Calu3 (cell line): Measurements from ENCODE around the gene SLCO4A1. TPM values are rescaled to one million over a fixed set of nuclear protein-coding genes. Genes with fewer than 3 reads are reported as not detected.

ENCODE experiments used
- BruUV-seq: library from RNA; stranded (reverse); fragments of 400-500 nt; replicated peaks from 2 replicates; lab custom pipeline; 2021; lab: Mats Ljungman, UMichigan
- CTCF ChIA-PET: fragments of 300-600 bp; sonication (Branson Sonifier 250); formaldehyde crosslinking; loops from one replicate; lab custom pipeline; 2022; ENCODE audit warnings: antibody characterized with exemption; lab: Charles Lee
- DNase-seq: peaks from one replicate; pipeline ENCODE4 v3.0.0; 2022
- H3K27ac Mint-ChIP-seq: one replicate; pipeline ENCODE4 v1.8.0; 2022; ENCODE audit warnings: mixed read lengths; ENCODE audit not compliant: unreplicated experiment
- H3K27me3 Mint-ChIP-seq: one replicate; pipeline ENCODE4 v1.8.0; 2022; ENCODE audit warnings: mixed read lengths; ENCODE audit not compliant: unreplicated experiment
- H3K36me3 Mint-ChIP-seq: one replicate; pipeline ENCODE4 v1.8.0; 2022; ENCODE audit warnings: mild to moderate bottlenecking, moderate library complexity, mixed read lengths; ENCODE audit not compliant: insufficient read depth, unreplicated experiment
- H3K4me1 Mint-ChIP-seq: one replicate; pipeline ENCODE4 v1.8.0; 2022; ENCODE audit warnings: mild to moderate bottlenecking, low read depth, mixed read lengths; ENCODE audit not compliant: unreplicated experiment
- H3K4me3 Mint-ChIP-seq: one replicate; pipeline ENCODE4 v1.8.0; 2022; ENCODE audit warnings: mild to moderate bottlenecking, low read depth, moderate library complexity, mixed read lengths; ENCODE audit not compliant: unreplicated experiment
- H3K9me3 Mint-ChIP-seq: one replicate; pipeline ENCODE4 v1.8.0; 2022; ENCODE audit warnings: low read depth, mixed read lengths; ENCODE audit not compliant: unreplicated experiment
- CTCF ChIP-seq: fragments of 200-600 bp; IDR thresholded peaks from one replicate; pipeline ENCODE4 v1.8.0; 2022; ENCODE audit warnings: antibody characterized with exemption; ENCODE audit not compliant: unreplicated experiment
- intact Hi-C: fragments of 100-400 bp; cut with micrococcal nuclease; formaldehyde crosslinking; loops from one replicate; pipeline ENCODE4 v1.10.0; 2022; ENCODE audit not compliant: unreplicated experiment
- total RNA-seq: library from RNA; stranded (reverse); gene quantifications from 2 replicates; pipeline ENCODE4 v1.2.3, GENCODE V29; 2022

The SLCO4A1 gene
- total RNA-seq, 1 experiment from 2014 or later, result 63.9 TPM

DNA sequence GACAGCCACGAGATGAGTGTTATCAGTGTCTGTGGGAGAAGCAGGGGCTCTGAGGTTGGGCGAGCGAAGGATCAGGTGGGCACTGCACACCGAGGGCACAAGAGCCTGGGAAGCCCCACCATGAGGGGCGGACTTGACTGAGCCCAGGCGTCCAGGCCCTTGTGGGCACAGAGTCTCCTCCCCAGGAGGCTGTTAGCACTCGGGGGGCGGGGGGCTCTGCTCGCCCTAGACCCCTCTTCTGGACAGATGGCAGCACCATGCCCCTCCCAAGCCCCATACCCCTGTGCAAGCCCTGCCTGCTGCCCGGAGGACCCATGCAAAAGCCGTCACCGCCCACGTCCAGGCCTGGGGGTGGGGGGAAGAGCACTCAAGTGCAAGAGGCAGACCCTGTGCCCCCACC, 21.7 kb upstream of the SLCO4A1 start:
- BruUV-seq, result no TSS peak
- CTCF ChIA-PET, result no interaction called here
- Mint-ChIP-seq H3K9me3 (no peaks in the 10 kb centered on the region), H3K27ac (no peak overlapping the region), H3K27me3 (peaks cover 7% of the 10 kb centered on the region), H3K4me3 (no peak overlapping the region), H3K4me1 (peaks cover 58% of the 10 kb centered on the region), H3K36me3 (peaks cover 27% of the 10 kb centered on the region)
- no peak for TF ChIP-seq CTCF
- intact Hi-C loops, result loop anchor here (5.0 kb wide), 1 partner anchor 47 kb away; no protein-coding TSS in a partner anchor
- no peak for DNase-seq

DNA sequence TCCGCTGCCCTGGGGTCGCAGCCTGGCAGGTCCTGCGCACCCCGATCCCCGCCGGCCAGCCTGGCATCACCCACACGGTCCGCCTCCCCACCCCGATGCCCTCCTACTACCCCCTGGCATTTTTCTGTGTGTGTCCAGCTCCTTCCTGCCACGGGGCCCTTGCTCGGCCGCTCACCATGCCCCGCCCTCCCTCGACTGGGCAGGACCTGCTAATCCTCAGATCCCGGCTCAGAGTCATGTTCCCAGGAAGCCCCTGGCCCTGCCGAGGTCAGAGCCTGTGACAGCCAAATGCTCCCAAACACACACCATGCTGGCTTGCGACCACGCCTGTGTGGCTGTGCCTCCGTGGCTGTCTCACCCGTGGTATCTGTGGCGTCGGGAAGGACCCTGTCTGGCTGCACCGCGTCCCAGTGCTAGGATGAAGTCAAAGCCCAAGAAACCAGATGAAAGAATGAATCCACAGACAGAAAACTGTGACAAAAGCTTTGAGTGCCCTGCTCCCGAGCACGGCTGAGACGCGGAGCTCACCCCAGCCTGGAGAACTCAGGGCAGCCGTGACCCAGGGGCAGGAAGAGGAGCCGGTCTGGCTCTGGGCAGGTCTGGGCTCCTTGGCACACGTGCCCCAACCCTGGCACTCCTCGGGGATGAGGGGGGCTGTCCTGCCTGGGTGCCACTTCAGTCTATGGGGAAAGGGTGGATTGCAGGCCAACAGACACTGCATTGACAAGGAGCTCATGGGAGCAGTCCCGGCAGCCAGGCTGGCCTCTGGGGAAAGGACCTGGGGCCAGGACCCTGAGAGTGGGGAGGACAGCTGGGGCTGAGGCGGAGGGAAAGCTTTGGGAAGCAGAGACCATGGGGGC, 20.8 kb upstream of the SLCO4A1 start:
- BruUV-seq, result no TSS peak
- CTCF ChIA-PET, result no interaction called here
- no peaks in the 10 kb centered on the region for H3K27me3 Mint-ChIP-seq
- TF ChIP-seq CTCF, result no peak
- peak overlapping the region; percentile 86 for H3K27ac Mint-ChIP-seq
- H3K4me3 Mint-ChIP-seq, result peak overlapping the region; percentile 39
- intact Hi-C loops, result loop anchor here (5.0 kb wide), 1 partner anchor 46 kb away; no protein-coding TSS in a partner anchor
- H3K9me3 Mint-ChIP-seq, result no peaks in the 10 kb centered on the region
- peaks cover 27% of the 10 kb centered on the region for H3K36me3 Mint-ChIP-seq
- peaks cover 58% of the 10 kb centered on the region for H3K4me1 Mint-ChIP-seq
- DNase-seq, result no peak

DNA sequence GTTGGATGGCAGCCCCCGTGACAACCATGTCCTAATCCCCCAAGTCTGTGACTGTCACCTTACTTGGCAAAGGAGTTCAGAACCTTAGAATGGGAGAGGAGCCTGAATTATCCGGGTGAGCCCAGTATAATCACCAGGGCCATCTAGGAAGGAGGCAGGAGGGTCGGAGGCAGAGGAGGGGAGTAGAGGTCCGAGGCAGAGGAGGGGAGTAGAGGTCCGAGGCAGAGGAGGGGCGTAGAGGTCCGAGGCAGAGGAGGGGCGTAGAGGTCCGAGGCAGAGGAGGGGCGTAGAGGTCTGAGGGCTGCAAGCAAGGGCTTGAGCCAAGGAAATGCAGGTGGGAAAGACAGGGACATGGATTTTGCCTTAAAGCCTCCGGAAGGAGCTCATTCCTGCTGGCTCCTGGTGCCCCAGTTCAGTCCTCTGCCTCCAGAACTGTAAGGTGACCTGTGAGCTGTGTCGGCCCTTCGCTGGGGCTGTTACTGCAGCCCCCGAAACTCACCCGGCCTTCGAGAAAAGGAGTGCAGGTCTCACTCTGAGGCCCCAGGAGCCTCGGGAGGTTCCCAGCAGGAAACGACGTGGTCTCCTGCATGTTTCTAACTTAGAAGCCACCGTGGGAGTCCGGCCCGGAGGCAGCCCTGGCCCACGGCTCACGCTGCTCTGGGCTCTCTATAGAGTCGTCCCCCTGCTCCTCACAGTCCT, 20.0 kb upstream of the SLCO4A1 start:
- intact Hi-C loops, result loop anchor here (5.0 kb wide), 1 partner anchor 45 kb away; no protein-coding TSS in a partner anchor
- H3K27ac Mint-ChIP-seq, result peak overlapping the region; percentile 86

More for the DNA sequence above, 20.0 kb upstream of the SLCO4A1 start:
- DNase-seq, result no peak
- Mint-ChIP-seq H3K27me3 (no peaks in the 10 kb centered on the region), H3K4me1 (peaks cover 49% of the 10 kb centered on the region), H3K4me3 (peak overlapping the region; percentile 39), H3K36me3 (peaks cover 27% of the 10 kb centered on the region), H3K9me3 (no peaks in the 10 kb centered on the region)
- no peak for TF ChIP-seq CTCF
- CTCF ChIA-PET, result no interaction called here
- BruUV-seq, result no TSS peak
